DOHH2 (cell line): ENCODE data around the gene SDHAF4.
"Not testable (repeated sequence)": the region's sequence is repeated elsewhere in the genome, so short reads cannot be mapped to it uniquely, and the experiment has no call there.

Experiments used
- H3F3A ChIP-seq: fragments of 200-600 bp; sonication (generic), shearing (Covaris generic); 2 replicates; pipeline ENCODE4 v1.6.0; 2016; ENCODE audit warnings: antibody characterized with exemption, mild to moderate bottlenecking; ENCODE audit not compliant: control insufficient read depth, insufficient read depth
- H3K27ac ChIP-seq: fragments of 200-600 bp; sonication (generic); 2 replicates; pipeline ENCODE4 v1.5.1; 2014; ENCODE audit warnings: low read depth, mild to moderate bottlenecking, low read length, moderate library complexity
- H3K27me3 ChIP-seq: fragments of 200-600 bp; sonication (generic); 2 replicates; pipeline ENCODE4 v1.6.1; 2014; ENCODE audit warnings: mild to moderate bottlenecking, low read length, mixed read lengths; ENCODE audit not compliant: control insufficient read depth
- H3K36me3 ChIP-seq: fragments of 200-600 bp; sonication (generic); 2 replicates; pipeline ENCODE4 v1.6.1; 2014; ENCODE audit warnings: mild to moderate bottlenecking, low read length, moderate library complexity, mixed read lengths; ENCODE audit not compliant: control insufficient read depth
- H3K4me1 ChIP-seq: fragments of 200-600 bp; sonication (generic); 2 replicates; pipeline ENCODE4 v1.6.1; 2014; ENCODE audit warnings: mild to moderate bottlenecking, low read length, mixed read lengths; ENCODE audit not compliant: control insufficient read depth
- H3K4me2 ChIP-seq: fragments of 200-600 bp; sonication (generic); 2 replicates; pipeline ENCODE4 v1.6.0; 2014; ENCODE audit warnings: mild to moderate bottlenecking, low read length, moderate library complexity
- H3K4me3 ChIP-seq: fragments of 200-600 bp; sonication (generic); 2 replicates; pipeline ENCODE4 v1.5.1; 2014; ENCODE audit warnings: mild to moderate bottlenecking, low read length, mixed read lengths
- H3K79me2 ChIP-seq: fragments of 200-600 bp; sonication (generic); 2 replicates; pipeline ENCODE4 v1.6.1; 2014; ENCODE audit warnings: mild to moderate bottlenecking, low read length, mixed read lengths; ENCODE audit not compliant: control insufficient read depth
- H3K9me2 ChIP-seq: fragments of 200-600 bp; sonication (generic); replicated peaks from 2 replicates; pipeline ENCODE4 v1.6.1; 2014; ENCODE audit warnings: mild to moderate bottlenecking, low read length, mixed read lengths; ENCODE audit not compliant: control insufficient read depth
- H3K9me3 ChIP-seq: fragments of 200-600 bp; sonication (generic); 2 replicates; pipeline ENCODE4 v1.6.1; 2014; ENCODE audit warnings: antibody characterized with exemption, low read length, mixed read lengths; ENCODE audit not compliant: control insufficient read depth, insufficient read depth
- H4K20me1 ChIP-seq: fragments of 200-600 bp; sonication (generic); 2 replicates; pipeline ENCODE4 v1.6.0; 2014; ENCODE audit warnings: low read depth, mild to moderate bottlenecking, antibody characterized with exemption, low read length, moderate library complexity; ENCODE audit not compliant: control insufficient read depth, insufficient read depth
- EZH2phosphoT487 ChIP-seq: fragments of 200-600 bp; sonication (generic); IDR thresholded peaks from 2 replicates; pipeline ENCODE4 v1.6.1; 2017; ENCODE audit warnings: borderline replicate concordance, mild to moderate bottlenecking, antibody characterized with exemption, low read length, moderate library complexity, mixed read lengths
- TF ChIP-seq, protein P1 (sequence below): fragments of 200-600 bp; sonication (generic); IDR thresholded peaks from one replicate; pipeline ENCODE4 v1.5.1; 2014; ENCODE audit warnings: antibody characterized with exemption, mild to moderate bottlenecking, low read depth, low read length; ENCODE audit not compliant: poor library complexity, severe bottlenecking

Gene SDHAF4

DNA sequence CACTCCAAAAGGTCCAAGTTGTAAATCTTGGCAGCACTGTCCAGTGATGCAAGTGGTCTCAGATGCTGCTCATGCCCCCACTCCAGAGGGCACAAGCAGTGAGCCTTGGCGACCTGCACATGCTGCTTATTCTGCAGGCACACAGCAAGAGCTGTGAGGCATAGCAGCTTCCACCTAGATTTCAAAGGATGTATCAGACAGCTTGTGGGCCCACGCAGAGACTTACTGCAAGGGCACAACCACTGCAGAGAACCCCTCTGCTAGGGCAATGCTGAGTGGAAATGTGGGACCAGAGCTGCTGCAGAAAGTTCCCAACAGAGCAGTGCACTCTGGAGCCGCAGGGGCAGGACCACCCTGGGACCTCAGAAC lies 26.4 kb downstream of the SDHAF4 start:
- H3K27ac ChIP-seq = no peak overlapping the region
- no peaks in the 10 kb centered on the region for H3K9me3 ChIP-seq
- H3K36me3 ChIP-seq = no peaks in the 10 kb centered on the region
- no peaks in the 10 kb centered on the region for H3K27me3 ChIP-seq
- H3K4me1 ChIP-seq = no peaks in the 10 kb centered on the region
- H3K4me3 ChIP-seq = no peak overlapping the region
- H4K20me1 ChIP-seq = no peaks in the 10 kb centered on the region
- H3K9me2 ChIP-seq = no peaks in the 10 kb centered on the region
- H3K4me2 ChIP-seq = no peak overlapping the region
- H3F3A ChIP-seq = no peaks in the 10 kb centered on the region
- no peak for TF ChIP-seq EZH2phosphoT487
- TF ChIP-seq, protein P1, sequence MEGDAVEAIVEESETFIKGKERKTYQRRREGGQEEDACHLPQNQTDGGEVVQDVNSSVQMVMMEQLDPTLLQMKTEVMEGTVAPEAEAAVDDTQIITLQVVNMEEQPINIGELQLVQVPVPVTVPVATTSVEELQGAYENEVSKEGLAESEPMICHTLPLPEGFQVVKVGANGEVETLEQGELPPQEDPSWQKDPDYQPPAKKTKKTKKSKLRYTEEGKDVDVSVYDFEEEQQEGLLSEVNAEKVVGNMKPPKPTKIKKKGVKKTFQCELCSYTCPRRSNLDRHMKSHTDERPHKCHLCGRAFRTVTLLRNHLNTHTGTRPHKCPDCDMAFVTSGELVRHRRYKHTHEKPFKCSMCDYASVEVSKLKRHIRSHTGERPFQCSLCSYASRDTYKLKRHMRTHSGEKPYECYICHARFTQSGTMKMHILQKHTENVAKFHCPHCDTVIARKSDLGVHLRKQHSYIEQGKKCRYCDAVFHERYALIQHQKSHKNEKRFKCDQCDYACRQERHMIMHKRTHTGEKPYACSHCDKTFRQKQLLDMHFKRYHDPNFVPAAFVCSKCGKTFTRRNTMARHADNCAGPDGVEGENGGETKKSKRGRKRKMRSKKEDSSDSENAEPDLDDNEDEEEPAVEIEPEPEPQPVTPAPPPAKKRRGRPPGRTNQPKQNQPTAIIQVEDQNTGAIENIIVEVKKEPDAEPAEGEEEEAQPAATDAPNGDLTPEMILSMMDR = no peak
- H3K79me2 ChIP-seq = no peaks in the 10 kb centered on the region

DNA sequence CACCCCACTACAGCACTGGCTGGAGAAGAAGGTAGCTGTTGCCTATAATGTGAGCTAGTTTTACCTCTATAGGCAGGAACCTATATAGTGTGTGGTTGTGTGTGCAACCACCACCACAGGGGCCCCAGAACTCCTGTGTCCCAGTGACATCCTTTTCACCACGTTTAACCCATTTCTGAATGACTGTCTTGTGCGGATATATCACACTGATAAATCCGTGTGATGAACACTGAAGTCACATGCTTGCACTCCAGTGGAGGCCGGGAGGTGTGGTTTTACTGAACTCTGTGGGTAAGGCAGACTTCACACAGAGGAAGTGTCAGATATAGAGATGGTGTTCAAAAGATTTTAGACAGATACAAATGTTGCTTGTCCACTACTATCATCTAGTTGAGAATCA lies 32.5 kb downstream of the SDHAF4 start:
- H3K79me2 ChIP-seq = no peaks in the 10 kb centered on the region
- H3K9me2 ChIP-seq = no peaks in the 10 kb centered on the region
- no peaks in the 10 kb centered on the region for H3K27me3 ChIP-seq
- TF ChIP-seq, protein P1 = no peak
- no peak for TF ChIP-seq EZH2phosphoT487
- H3F3A ChIP-seq = no peaks in the 10 kb centered on the region
- H3K4me2 ChIP-seq = no peak overlapping the region
- peaks cover 2% of the 10 kb centered on the region; the same call in 1 of the 2 replicates for H3K9me3 ChIP-seq
- no peaks in the 10 kb centered on the region for H4K20me1 ChIP-seq
- no peaks in the 10 kb centered on the region for H3K4me1 ChIP-seq
- no peak overlapping the region for H3K27ac ChIP-seq
- H3K4me3 ChIP-seq = no peak overlapping the region
- no peaks in the 10 kb centered on the region for H3K36me3 ChIP-seq

DNA sequence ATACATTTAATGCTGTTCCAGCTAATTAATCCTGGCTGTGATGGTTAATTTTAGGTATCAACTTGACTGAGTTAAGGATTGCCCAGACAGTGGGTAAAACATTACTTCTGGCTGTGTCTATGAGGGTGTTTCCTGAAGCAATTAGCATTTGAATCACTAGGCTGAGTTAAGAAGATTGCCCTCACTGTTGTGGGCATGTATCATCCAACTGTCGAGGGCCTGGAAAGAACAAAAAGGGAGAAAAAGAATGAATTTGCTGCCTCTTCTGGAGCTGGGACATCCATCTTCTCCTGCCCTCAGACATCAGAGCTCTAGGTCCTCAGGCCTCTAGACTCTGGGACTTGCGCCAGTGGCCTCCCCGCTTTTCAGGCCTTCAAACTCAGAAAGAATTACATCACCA lies 34.3 kb downstream of the SDHAF4 start:
- Histone ChIP-seq H3K4me3 (no peak overlapping the region), H3K9me3 (peaks cover 6% of the 10 kb centered on the region; the same call in 1 of the 2 replicates), H3K4me1 (no peaks in the 10 kb centered on the region), H3K36me3 (no peaks in the 10 kb centered on the region), H3K9me2 (no peaks in the 10 kb centered on the region), H3K27ac (no peak overlapping the region), H3K27me3 (no peaks in the 10 kb centered on the region), H3F3A (no peaks in the 10 kb centered on the region), H3K79me2 (no peaks in the 10 kb centered on the region), H4K20me1 (no peaks in the 10 kb centered on the region), H3K4me2 (no peak overlapping the region)
- TF ChIP-seq, protein P1 = no peak
- no peak for TF ChIP-seq EZH2phosphoT487

DNA sequence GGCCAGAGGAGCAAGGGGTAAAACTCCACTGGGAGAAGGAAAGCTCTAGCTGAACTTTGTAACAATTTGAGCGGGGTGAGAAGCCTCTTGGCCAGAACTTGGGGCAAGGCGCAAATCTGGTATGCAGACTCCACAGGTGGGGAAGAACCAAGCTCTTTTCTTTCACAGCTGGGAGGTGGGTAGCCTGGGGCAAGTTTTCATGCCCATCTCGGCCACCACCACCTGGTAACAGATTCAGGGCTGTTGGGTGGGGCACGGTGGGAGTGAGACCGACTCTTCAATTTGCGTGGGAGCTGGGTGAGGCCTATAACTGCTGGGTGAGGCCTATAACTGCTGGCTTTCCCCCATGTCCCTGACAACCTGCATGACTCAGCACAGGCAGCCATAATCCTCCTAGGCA lies 37.5 kb downstream of the SDHAF4 start:
- H4K20me1 ChIP-seq = no peaks in the 10 kb centered on the region
- no peak overlapping the region for H3K27ac ChIP-seq
- no peaks in the 10 kb centered on the region for H3K27me3 ChIP-seq
- H3K36me3 ChIP-seq = no peaks in the 10 kb centered on the region
- H3K4me2 ChIP-seq = no peak overlapping the region
- TF ChIP-seq, protein P1 = no peak
- no peak for TF ChIP-seq EZH2phosphoT487
- H3F3A ChIP-seq = no peaks in the 10 kb centered on the region
- peaks cover 6% of the 10 kb centered on the region; the same call in 1 of the 2 replicates for H3K9me3 ChIP-seq
- H3K4me1 ChIP-seq = no peaks in the 10 kb centered on the region
- H3K79me2 ChIP-seq = no peaks in the 10 kb centered on the region
- H3K9me2 ChIP-seq = no peaks in the 10 kb centered on the region
- no peak overlapping the region for H3K4me3 ChIP-seq

DNA sequence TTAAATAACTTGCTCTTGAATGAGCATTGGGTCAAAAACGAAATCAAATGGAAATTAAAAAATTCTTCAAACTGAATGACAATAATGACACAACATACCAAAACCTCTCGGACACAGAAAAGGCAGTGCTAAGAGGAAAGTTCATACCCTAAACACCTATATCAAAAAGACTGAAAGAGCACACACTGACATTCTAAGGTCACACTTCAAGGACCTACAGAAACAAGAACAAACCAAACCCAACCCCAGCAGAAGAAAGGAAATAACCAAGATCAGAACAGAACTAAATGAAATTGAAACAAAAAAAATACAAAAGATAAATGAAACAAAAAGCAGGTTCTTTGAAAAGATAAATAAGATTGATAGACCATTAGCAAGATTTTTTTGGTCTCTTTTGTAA lies 40.6 kb downstream of the SDHAF4 start:
- not testable (repeated sequence) for H3K27ac ChIP-seq, H3K4me1 ChIP-seq, H3K4me3 ChIP-seq, H3K27me3 ChIP-seq, H3K9me3 ChIP-seq, H3F3A ChIP-seq, H3K9me2 ChIP-seq, H3K4me2 ChIP-seq, H3K79me2 ChIP-seq, H3K36me3 ChIP-seq, H4K20me1 ChIP-seq
